Hepatocyte (in vitro differentiated cells): ENCODE results near the gene FAM181A.

Experiments
- EZH2 ChIP-seq: fragments of 200-600 bp; sonication (generic); IDR thresholded peaks from 2 replicates; pipeline ENCODE4 v1.6.1; 2016; ENCODE audit warnings: antibody characterized with exemption, mild to moderate bottlenecking, borderline replicate concordance
- EZH2phosphoT487 ChIP-seq: fragments of 200-600 bp; sonication (generic); IDR thresholded peaks from one replicate; pipeline ENCODE4 v1.6.1; 2018; ENCODE audit warnings: antibody characterized with exemption, mild to moderate bottlenecking, low read depth, moderate library complexity; ENCODE audit not compliant: unreplicated experiment, severe bottlenecking
- TF ChIP-seq, protein P1 (sequence below): fragments of 200-600 bp; sonication (generic); IDR thresholded peaks from 2 replicates; pipeline ENCODE4 v1.5.1; 2016; ENCODE audit warnings: antibody characterized with exemption, mild to moderate bottlenecking; ENCODE audit not compliant: poor library complexity

DNA sequence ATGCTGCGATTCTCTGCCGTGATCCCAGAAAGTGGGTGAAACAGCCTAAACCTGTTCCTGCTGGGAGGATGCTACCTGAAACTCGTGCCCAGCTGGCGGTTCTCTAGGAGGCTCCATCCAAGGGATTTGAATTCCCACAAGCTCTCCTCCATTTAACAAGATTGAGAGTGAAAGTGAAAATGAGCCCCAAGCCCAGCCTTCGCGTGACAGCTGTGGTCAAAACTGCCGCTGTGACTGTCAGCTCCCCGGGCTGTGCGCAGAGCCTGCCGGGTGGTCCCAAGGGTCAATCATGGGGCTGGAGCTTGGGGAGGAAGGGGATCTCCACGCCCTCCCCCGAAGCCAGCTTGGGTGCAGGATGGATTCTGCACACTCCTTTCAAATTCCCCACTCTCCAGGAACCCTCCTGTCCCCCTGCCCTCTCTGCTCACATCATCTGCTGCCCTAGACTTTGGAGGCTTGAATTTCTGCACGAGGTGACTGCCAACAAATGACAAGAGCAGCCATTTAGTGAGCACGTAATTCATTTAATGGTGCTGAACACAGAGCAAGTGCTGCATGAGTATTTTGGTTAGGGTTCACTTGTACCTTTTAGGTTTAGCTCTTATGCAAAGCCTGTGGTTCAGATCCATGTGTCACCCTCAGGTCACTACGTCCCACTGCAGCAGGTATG, 44.0 kb downstream of the FAM181A start:
- TF ChIP-seq EZH2 = no peak
- TF ChIP-seq, protein P1, sequence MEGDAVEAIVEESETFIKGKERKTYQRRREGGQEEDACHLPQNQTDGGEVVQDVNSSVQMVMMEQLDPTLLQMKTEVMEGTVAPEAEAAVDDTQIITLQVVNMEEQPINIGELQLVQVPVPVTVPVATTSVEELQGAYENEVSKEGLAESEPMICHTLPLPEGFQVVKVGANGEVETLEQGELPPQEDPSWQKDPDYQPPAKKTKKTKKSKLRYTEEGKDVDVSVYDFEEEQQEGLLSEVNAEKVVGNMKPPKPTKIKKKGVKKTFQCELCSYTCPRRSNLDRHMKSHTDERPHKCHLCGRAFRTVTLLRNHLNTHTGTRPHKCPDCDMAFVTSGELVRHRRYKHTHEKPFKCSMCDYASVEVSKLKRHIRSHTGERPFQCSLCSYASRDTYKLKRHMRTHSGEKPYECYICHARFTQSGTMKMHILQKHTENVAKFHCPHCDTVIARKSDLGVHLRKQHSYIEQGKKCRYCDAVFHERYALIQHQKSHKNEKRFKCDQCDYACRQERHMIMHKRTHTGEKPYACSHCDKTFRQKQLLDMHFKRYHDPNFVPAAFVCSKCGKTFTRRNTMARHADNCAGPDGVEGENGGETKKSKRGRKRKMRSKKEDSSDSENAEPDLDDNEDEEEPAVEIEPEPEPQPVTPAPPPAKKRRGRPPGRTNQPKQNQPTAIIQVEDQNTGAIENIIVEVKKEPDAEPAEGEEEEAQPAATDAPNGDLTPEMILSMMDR = no peak
- TF ChIP-seq EZH2phosphoT487 = no peak
